Stimulated activated CD8-positive, alpha-beta memory T cell treated with anti-CD3 and anti-CD28 coated beads, Interleukin-4, amount 100 ng/mL, for 1 hour (primary cell): ENCODE measurements around the gene PRR5.

Experiments
- DNase-seq, 2 donors: peaks; one replicate each; pipeline ENCODE4 v3.0.0-alpha.2; 2020; ENCODE audit warnings: low read depth in 2 of 2, low spot score in 1 of 2

The PRR5 gene

DNA sequence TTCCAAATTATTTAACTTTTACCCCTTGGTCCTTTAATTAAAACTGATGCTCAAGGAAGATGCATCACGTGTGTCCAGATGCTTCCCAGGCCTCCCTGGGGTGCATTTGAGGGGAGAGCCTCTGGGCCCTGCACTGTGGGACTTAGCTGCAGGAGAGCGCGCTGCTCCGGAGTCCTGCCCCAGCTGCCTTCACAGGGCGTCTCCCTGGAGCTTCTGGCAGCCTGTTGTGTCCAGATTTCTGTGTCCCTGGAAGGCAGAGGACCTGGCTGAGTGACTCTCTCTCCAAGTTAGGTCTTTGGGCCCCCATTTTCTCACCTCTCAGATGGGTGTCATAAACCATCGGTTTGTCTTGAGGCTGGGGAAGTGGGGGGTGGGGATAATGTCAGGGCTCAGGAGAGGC is 53.4 kb downstream of the PRR5 start:
- no peak for DNase-seq

DNA sequence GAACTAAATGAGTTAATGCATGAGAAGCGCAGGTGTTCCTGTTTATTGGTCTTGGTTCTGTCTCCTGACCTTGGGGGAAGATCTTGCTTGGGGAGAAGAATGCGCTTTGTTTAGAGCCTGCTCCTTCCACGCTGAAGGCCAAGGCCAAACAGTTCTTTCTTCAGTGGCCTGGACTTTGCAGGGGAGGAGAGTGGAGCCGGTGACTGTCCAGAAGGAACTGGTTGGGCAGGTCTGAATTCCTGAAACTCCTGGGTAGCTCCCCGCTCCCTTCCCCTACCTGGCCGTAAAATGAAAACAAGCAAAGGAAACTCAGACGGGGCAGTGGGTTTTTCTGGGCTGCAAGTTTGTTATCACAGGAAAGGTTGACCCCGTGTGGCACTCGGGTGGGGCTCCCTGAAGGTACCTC is 54.0 kb downstream of the PRR5 start:
- DNase-seq: no peak

- no peak for DNase-seq
Observed at GRCh38 chr22:44758344-44758973, 56.5 kb downstream of the PRR5 start.

GRCh38 chr22:44759001-44759400 is 57.0 kb downstream of the PRR5 start:
- no peak for DNase-seq

GRCh38 chr22:44759430-44760310 is 57.7 kb downstream of the PRR5 start:
- DNase-seq: no peak

- no peak for DNase-seq
Observed at GRCh38 chr22:44760476-44760875, 58.5 kb downstream of the PRR5 start.

DNA sequence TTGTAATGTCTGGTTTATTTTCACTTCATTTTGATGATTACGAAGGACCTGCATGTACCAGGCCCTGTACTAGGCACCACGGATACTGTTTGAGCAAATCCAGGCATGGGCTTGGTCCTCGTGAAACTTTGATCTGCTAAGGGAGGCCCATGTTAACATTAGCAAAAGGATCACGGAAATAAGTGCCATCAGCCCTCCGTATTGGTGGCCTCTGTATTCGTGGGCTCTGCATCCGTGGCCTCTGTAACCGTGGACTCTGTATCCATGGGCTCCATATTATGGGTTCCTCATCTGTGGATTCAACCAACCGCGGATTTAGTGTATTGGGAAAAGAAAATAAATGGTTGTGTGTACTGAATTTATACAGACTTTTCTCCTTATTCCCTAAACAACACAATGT is 59.0 kb downstream of the PRR5 start:
- no peak for DNase-seq

GRCh38 chr22:44764373-44764772 is 62.4 kb downstream of the PRR5 start:
- DNase-seq: no peak

DNA sequence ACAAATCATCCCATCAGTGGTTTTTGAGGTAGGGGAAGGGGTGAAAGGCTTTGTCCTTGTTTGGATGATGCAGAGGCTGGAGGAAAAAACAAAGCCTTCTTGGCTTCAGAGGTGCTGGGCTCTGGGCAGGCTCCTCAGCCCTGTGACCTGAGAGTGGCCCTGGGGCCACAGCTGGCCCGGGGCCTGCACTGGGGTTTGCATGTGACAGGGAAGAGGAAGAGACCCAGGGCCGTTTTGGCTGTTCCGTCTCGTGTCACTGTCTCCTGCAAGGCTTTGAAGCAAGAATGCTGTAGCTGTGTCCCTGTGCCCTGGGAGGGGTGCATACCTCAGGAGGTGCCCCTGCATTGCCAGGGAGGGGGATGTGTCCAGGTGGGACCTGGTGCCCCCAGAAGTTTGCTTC is 63.0 kb downstream of the PRR5 start:
- no peak for DNase-seq

GRCh38 chr22:44765571-44766285 is 63.7 kb downstream of the PRR5 start:
- no peak for DNase-seq

DNA sequence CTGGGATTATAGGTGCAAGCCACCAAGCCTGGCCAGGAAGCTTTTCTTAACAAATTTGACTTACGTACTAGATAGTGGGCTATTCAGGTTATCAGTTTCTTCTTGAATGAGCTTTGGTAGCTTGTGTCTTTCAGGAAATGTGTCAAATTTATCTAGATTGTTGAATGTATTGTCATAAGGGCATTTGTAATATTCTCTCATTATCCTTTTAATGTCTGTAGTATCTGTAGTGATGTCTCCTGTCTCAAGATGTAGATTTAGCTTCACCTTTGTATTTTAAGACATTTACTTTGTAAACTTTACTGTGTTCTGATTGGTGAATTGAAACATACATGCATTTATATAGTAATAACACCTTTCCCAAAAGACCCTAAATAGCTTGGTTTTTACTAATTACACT is 71.1 kb downstream of the PRR5 start:
- no peak for DNase-seq

DNA sequence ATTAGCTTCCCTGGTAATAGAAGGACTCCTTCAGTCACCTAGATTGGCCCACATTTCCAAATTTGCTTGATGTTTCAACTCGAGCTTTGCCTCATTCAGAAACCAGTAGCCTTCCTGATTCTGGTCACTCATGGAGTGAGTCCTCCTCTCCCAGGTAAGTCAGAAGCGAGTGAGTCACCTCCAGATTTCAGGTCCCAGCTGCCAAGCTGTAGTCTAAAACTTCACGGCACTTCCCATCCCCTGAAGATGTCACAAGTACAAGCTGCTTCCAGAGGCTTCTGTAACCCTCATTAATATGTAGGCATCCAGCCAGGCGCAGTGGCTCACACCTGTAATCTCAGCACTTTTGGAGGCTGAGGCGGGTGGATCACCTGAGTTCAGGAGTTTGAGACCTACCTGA is 73.9 kb downstream of the PRR5 start:
- no peak for DNase-seq

GRCh38 chr22:44776605-44777363 is 74.8 kb downstream of the PRR5 start:
- no peak for DNase-seq

DNA sequence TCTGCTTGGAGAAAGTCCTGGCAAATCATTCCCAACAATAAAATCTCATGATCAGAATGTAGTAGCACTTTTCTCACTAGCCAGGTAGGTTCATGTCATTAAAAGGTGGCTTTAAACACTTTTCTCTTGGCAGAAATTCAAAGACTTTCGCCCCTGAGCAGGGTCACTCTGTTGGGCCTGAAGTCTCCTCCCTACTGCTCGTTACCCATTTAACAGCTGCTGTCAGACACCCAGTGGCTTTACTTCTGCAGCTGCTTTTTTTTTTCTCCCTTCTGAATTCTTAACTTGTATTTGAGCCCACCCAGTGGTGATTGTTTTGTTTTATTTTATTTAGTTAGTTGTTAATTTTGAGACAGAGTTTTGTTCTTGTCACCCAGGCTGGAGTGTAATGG is 75.4 kb downstream of the PRR5 start:
- no peak for DNase-seq

GRCh38 chr22:44780876-44781449 is 79.0 kb downstream of the PRR5 start:
- no peak for DNase-seq

DNA sequence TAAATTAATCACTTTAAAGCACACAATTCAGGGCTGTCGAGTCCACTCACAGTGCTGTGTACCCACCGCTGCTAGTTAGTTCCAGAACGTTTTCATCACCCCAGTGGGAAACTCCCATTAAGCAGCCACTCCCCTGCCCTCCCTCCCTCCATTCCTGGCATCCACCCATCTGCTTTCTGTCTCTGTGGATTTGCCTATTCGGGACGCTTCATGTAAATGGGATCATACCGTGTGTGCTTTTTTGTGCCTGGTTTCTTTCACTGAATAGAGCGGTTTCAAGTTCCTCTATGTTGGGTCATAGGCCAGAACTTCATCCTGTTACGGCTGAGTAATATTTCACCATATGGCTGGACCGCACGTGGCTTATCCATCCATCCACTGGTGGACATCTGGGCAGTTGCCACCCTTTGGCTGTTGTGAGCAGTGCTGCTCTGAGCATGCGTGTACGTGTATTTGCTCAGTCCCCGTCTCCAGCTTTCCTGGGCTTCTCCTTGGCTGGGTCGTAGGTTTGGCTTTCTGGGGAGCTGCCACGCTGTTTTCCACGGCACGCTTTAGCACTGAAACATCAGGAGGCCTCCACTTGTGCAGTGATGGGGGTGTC is 80.5 kb downstream of the PRR5 start:
- no peak for DNase-seq

- DNase-seq: no peak
Observed at GRCh38 chr22:44783091-44783490, 81.1 kb downstream of the PRR5 start.

- no peak for DNase-seq
Observed at GRCh38 chr22:44783581-44783980, 81.6 kb downstream of the PRR5 start.

- no peak for DNase-seq
Observed at GRCh38 chr22:44786136-44786535, 84.1 kb downstream of the PRR5 start.

GRCh38 chr22:44786610-44787009 is 84.6 kb downstream of the PRR5 start:
- DNase-seq: no peak
